Smooth muscle cell (in vitro differentiated cells): ENCODE data around the gene AKR1C2. TPM values are rescaled to one million over a fixed set of nuclear protein-coding genes. Genes with fewer than 3 reads are reported as not detected.

Experiments
- DNase-seq: peaks from one replicate; lab custom pipeline; 2025; ENCODE audit not compliant: unreplicated experiment; lab: John Stamatoyannopoulos, UW
- H2AFZ ChIP-seq: fragments of 200-600 bp; sonication (generic); 2 replicates; pipeline ENCODE4 v1.6.0; 2016; ENCODE audit warnings: antibody characterized with exemption, low read depth, mild to moderate bottlenecking
- H3F3A ChIP-seq: fragments of 200-600 bp; sonication (generic); 2 replicates; pipeline ENCODE4 v1.6.0; 2017; ENCODE audit warnings: antibody characterized with exemption, low read depth
- H3K27ac ChIP-seq: fragments of 200-600 bp; sonication (generic); 2 replicates; pipeline ENCODE4 v1.5.1; 2016; ENCODE audit warnings: low read depth, mild to moderate bottlenecking
- H3K27me3 ChIP-seq: fragments of 200-600 bp; sonication (generic); 2 replicates; pipeline ENCODE4 v1.6.1; 2016; ENCODE audit warnings: low read depth, mild to moderate bottlenecking
- H3K36me3 ChIP-seq: fragments of 200-600 bp; sonication (generic); 2 replicates; pipeline ENCODE4 v1.5.1; 2016; ENCODE audit warnings: low read depth
- H3K4me1 ChIP-seq: fragments of 200-600 bp; sonication (generic); 2 replicates; pipeline ENCODE4 v1.5.1; 2016; ENCODE audit warnings: low read depth
- H3K4me2 ChIP-seq: fragments of 200-600 bp; sonication (generic); 2 replicates; pipeline ENCODE4 v1.6.0; 2016; ENCODE audit warnings: mild to moderate bottlenecking
- H3K4me3 ChIP-seq: fragments of 200-600 bp; sonication (generic); 2 replicates; pipeline ENCODE4 v1.5.1; 2016; ENCODE audit warnings: mild to moderate bottlenecking
- H3K79me2 ChIP-seq: fragments of 200-600 bp; sonication (generic); 2 replicates; pipeline ENCODE4 v1.6.0; 2016; ENCODE audit warnings: low read depth, mild to moderate bottlenecking
- H3K9ac ChIP-seq: fragments of 200-600 bp; sonication (generic); 2 replicates; pipeline ENCODE4 v1.6.0; 2016; ENCODE audit warnings: low read depth
- H3K9me3 ChIP-seq: fragments of 200-600 bp; sonication (generic); replicated peaks from 2 replicates; pipeline ENCODE4 v1.5.1; 2016; ENCODE audit warnings: low read depth
- H4K20me1 ChIP-seq: fragments of 200-600 bp; sonication (generic); 2 replicates; pipeline ENCODE4 v1.6.0; 2016; ENCODE audit warnings: low read depth
- WGBS: methylation state at CpG from one replicate; pipeline ENCODE4 v1.1.7; 2016; ENCODE audit warnings: low lambda C conversion rate; 5-methylcytosine and 5-hydroxymethylcytosine counted together
- polyA plus RNA-seq: library from polyadenylated mRNA; unstranded; fragments of >200 nt; fragmentation: Nextera tagmentation; extraction: Ambion mirVana; gene quantifications from 2 replicates; pipeline ENCODE4 v1.2.1, GENCODE V29; 2016
- total RNA-seq: library from RNA; depleted of rRNA; stranded (reverse); fragments of >200 nt; gene quantifications from 2 replicates; pipeline ENCODE4 v1.2.3, GENCODE V29; 2014
- TF ChIP-seq, protein P1 (sequence below): fragments of 200-600 bp; sonication (generic); IDR thresholded peaks from 2 replicates; pipeline ENCODE4 v1.5.1; 2017; ENCODE audit warnings: borderline replicate concordance, mild to moderate bottlenecking, antibody characterized with exemption; ENCODE audit not compliant: insufficient read depth, poor library complexity, severe bottlenecking

The AKR1C2 gene
- total and polyA plus RNA-seq, 2 experiments from 2014 or later, result 6.6 to 19.6 TPM

DNA sequence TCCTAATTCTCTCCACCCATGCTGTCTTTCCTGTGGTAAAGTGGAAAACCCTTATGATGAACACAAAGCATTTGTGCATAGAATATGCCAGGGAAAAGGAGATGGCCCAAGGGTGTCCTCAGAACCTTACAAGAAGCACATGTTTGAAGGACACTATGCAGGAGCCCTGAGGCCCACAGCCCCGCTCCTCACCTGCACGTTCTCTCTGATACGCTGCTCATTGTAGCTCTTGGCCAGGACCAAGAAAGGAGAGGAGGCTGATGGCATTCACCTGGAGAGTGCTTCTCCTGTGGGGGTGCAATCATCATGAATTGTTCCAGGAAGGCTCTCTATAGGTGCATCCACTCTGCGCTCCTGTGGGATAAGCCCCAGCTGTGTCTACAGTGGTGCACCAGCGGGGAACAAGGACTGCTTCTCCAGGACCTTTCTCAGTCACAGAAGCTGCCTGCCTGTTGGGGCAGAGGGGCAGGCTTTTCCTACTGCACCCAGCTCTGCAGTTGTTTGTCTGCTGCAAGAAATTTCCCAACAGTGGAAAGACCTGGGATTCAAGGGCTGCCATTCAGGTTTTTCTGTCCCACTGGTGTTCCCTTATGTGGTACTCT is 19.9 kb downstream of the AKR1C2 start:
- Histone ChIP-seq H3K36me3 (no peaks in the 10 kb centered on the region), H3K79me2 (no peaks in the 10 kb centered on the region), H3K4me3 (no peak overlapping the region), H3K9ac (no peak overlapping the region), H3F3A (no peaks in the 10 kb centered on the region), H3K27me3 (no peaks in the 10 kb centered on the region), H3K4me2 (no peak overlapping the region), H2AFZ (no peak overlapping the region), H3K9me3 (no peaks in the 10 kb centered on the region), H4K20me1 (no peaks in the 10 kb centered on the region), H3K4me1 (no peaks in the 10 kb centered on the region), H3K27ac (no peak overlapping the region)
- TF ChIP-seq, protein P1, sequence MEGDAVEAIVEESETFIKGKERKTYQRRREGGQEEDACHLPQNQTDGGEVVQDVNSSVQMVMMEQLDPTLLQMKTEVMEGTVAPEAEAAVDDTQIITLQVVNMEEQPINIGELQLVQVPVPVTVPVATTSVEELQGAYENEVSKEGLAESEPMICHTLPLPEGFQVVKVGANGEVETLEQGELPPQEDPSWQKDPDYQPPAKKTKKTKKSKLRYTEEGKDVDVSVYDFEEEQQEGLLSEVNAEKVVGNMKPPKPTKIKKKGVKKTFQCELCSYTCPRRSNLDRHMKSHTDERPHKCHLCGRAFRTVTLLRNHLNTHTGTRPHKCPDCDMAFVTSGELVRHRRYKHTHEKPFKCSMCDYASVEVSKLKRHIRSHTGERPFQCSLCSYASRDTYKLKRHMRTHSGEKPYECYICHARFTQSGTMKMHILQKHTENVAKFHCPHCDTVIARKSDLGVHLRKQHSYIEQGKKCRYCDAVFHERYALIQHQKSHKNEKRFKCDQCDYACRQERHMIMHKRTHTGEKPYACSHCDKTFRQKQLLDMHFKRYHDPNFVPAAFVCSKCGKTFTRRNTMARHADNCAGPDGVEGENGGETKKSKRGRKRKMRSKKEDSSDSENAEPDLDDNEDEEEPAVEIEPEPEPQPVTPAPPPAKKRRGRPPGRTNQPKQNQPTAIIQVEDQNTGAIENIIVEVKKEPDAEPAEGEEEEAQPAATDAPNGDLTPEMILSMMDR, result no peak
- WGBS, result 97% methylated on average over 5 of the region's 5 CpGs
- DNase-seq, result no peak

DNA sequence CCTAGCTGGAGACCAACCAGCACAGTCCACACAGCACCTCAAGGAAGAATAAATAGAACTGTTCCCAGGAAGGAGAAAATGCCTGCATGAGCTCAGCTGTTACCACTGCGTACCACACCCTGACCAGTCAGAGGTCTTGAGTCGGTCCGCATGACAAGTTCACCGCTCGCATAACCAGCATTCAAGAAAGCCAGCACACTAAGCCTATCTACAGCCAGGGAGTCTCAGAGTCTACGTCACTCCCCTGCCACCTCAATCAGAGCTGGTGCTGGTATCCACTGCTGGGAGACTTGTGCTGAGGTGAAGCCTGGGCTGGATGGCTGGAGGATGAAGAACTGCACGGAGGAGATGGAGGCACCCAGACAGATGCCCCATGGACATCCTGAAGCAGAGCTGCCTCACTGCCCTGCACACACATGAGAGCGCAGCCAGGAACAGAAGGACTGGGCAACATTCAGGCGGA is 20.9 kb downstream of the AKR1C2 start:
- Histone ChIP-seq H2AFZ (no peak overlapping the region), H3K4me2 (no peak overlapping the region), H3K9ac (no peak overlapping the region), H3K79me2 (no peaks in the 10 kb centered on the region), H3K36me3 (no peaks in the 10 kb centered on the region), H3K4me1 (no peaks in the 10 kb centered on the region), H3K9me3 (no peaks in the 10 kb centered on the region), H3K27ac (no peak overlapping the region), H3K4me3 (no peak overlapping the region), H4K20me1 (no peaks in the 10 kb centered on the region), H3K27me3 (no peaks in the 10 kb centered on the region), H3F3A (no peaks in the 10 kb centered on the region)
- 69% methylated on average over 9 of the region's 9 CpGs for WGBS
- DNase-seq, result no peak
- TF ChIP-seq, protein P1, result no peak

DNA sequence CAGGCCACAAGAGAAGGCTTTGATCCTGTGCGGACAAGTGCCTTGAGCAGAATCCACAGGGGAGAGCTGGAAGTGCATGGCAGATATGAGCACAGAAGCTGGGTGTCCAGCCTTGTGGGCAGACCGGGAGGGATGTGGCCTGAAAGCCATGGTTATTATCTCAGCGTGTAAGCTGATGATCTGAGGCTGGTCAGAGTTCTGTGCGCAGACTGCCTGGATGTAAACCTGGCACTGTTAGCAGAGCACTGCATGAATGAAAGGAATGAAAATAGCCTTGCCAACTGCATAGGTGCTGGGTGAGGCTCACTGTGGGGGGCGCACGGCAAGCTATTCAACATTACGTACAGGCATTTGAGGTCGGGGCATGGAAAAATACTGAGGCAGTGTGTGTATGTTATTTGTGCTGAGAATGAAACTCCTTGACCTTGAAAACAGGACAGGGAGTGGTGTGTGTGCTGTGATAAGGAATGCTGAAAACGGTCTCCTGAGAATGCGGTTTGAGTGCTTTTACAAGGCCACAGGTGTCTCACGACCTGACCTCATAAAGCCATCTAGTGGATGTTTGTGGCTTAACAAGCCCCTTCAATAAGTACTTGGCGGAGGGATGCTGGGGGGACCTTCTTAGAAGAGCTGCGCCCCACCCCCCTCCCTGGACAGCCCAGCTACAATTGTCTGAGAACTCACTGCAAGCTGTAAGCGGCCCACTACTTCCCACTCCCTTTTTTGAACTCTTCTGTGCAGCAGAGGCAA is 21.8 kb downstream of the AKR1C2 start:
- H4K20me1 ChIP-seq, result no peaks in the 10 kb centered on the region
- H2AFZ ChIP-seq, result no peak overlapping the region
- TF ChIP-seq, protein P1, result peak; percentile 36
- H3K9me3 ChIP-seq, result no peaks in the 10 kb centered on the region
- H3K4me1 ChIP-seq, result no peaks in the 10 kb centered on the region
- H3K9ac ChIP-seq, result no peak overlapping the region
- no peak overlapping the region for H3K4me3 ChIP-seq
- no peak for DNase-seq
- H3K4me2 ChIP-seq, result peak overlapping the region; percentile 11
- no peaks in the 10 kb centered on the region for H3K27me3 ChIP-seq
- H3K27ac ChIP-seq, result peak overlapping the region; percentile 3
- no peaks in the 10 kb centered on the region for H3K79me2 ChIP-seq
- H3K36me3 ChIP-seq, result no peaks in the 10 kb centered on the region
- H3F3A ChIP-seq, result no peaks in the 10 kb centered on the region
- 46% methylated on average over 13 of the region's 14 CpGs for WGBS
